ENCODE measurements around the gene BMP7. TPM values are rescaled to one million over a fixed set of nuclear protein-coding genes. Genes with fewer than 3 reads are reported as not detected.
A peak's percentile ranks its signal among the peaks of the same experiment; 100 is the strongest.

The BMP7 gene
- total RNA-seq, 2 experiments from 2014 or later: 2.2 to 94.2 TPM

- CTCF ChIA-PET (ENCODE audit: unreplicated experiment): no interaction called here
- H3K4me2 ChIP-seq (ENCODE audit: low read length): peak overlapping the region; percentile 75
- H3K36me3 ChIP-seq (ENCODE audit: insufficient read depth, low read length): peaks cover 24% of the 10 kb centered on the region; the same call in 1 of the 2 replicates
- H3K27ac ChIP-seq (ENCODE audit: low read depth, low read length, poor library complexity, severe bottlenecking): peak overlapping the region; percentile 56
- intact Hi-C loops (cut with micrococcal nuclease; ENCODE audit: unreplicated experiment): no loop called here
- no peaks in the 10 kb centered on the region for H3K9me2 ChIP-seq (ENCODE audit: insufficient read depth, low read length)
- DNase-seq (ENCODE audit: low spot score): no peak
- H2AFZ ChIP-seq (ENCODE audit: low read length): no peak overlapping the region
- no peaks in the 10 kb centered on the region for H3K9me3 ChIP-seq (ENCODE audit: low read length)
- peaks cover 70% of the 10 kb centered on the region for H3K79me2 ChIP-seq (ENCODE audit: insufficient read depth, low read depth, low read length)
- peaks cover 10% of the 10 kb centered on the region; the same call in 1 of the 2 replicates for H4K20me1 ChIP-seq (ENCODE audit: insufficient read depth, low read length)
- no TSS peak for BruUV-seq (replicated peaks)
- POLR2A ChIA-PET: interaction anchor here (0.6 to 1.2 kb wide), 3 partner anchors 16 to 264 kb away, joined by 3 to 5 read pairs (median 3); no protein-coding TSS in a partner anchor
- peaks cover 70% of the 10 kb centered on the region for H3K4me1 ChIP-seq (ENCODE audit: insufficient read depth, low read length, poor library complexity, severe bottlenecking)
- peak; percentile 12; the same call in 1 of the 2 replicates for TF ChIP-seq CTCF (conservative IDR thresholded peaks at IDR 0.05; ENCODE audit: low read length)
- TF ChIP-seq EZH2phosphoT487 (IDR thresholded peaks at IDR 0.05; ENCODE audit: borderline replicate concordance, low read depth, low read length): no peak
- peak overlapping the region; percentile 85 for H3K4me3 ChIP-seq (ENCODE audit: low read depth, low read length, poor library complexity, severe bottlenecking)
These were observed 2.3 kb downstream of the BMP7 start for GRCh38 chr20:57263801-57264792.

GRCh38 chr20:57262784-57263609 is 3.4 kb downstream of the BMP7 start:
- Histone ChIP-seq H3K79me2 (ENCODE audit: insufficient read depth, low read depth, low read length) (peaks cover 81% of the 10 kb centered on the region), H4K20me1 (ENCODE audit: insufficient read depth, low read length) (peaks cover 10% of the 10 kb centered on the region; the same call in 1 of the 2 replicates), H3K9me3 (ENCODE audit: low read length) (no peaks in the 10 kb centered on the region), H3K4me3 (ENCODE audit: low read depth, low read length, poor library complexity, severe bottlenecking) (peak overlapping the region; percentile 85), H3K4me1 (ENCODE audit: insufficient read depth, low read length, poor library complexity, severe bottlenecking) (peaks cover 70% of the 10 kb centered on the region), H3K9me2 (ENCODE audit: insufficient read depth, low read length) (no peaks in the 10 kb centered on the region), H3K27ac (ENCODE audit: low read depth, low read length, poor library complexity, severe bottlenecking) (peak overlapping the region; percentile 56), H3K36me3 (ENCODE audit: insufficient read depth, low read length) (peaks cover 24% of the 10 kb centered on the region; the same call in 1 of the 2 replicates), H2AFZ (ENCODE audit: low read length) (no peak overlapping the region; the same call in 1 of the 2 replicates), H3K4me2 (ENCODE audit: low read length) (peak overlapping the region; percentile 75)
- no peak for DNase-seq (ENCODE audit: low spot score)
- TF ChIP-seq EZH2phosphoT487 (IDR thresholded peaks at IDR 0.05; ENCODE audit: borderline replicate concordance, low read depth, low read length) (no peak), CTCF (conservative IDR thresholded peaks at IDR 0.05; ENCODE audit: low read length) (no peak)
- BruUV-seq (replicated peaks): no TSS peak
- ChIA-PET CTCF (ENCODE audit: unreplicated experiment) (no interaction called here), POLR2A (interaction anchor here (0.7 to 1.2 kb wide), 2 partner anchors 13 to 25 kb away, joined by 3 read pairs; no protein-coding TSS in a partner anchor)
- intact Hi-C loops (cut with micrococcal nuclease; ENCODE audit: unreplicated experiment): no loop called here

Measured in OCI-LY7 (cell line).